ENCODE measurements around the gene BCKDHB.
A peak's percentile ranks its signal among the peaks of the same experiment; 100 is the strongest.

GRCh38 chr6:80181352-80182081 lies 75.0 kb downstream of the BCKDHB start:
- TF ChIP-seq CTCF (conservative IDR thresholded peaks at IDR 0.05; ENCODE audit: low read depth, low read length) (no peak), MXI1 (IDR thresholded peaks at IDR 0.05; ENCODE audit: borderline replicate concordance, low read depth, low read length) (no peak), POLR2A (IDR thresholded peaks at IDR 0.05; ENCODE audit: low read depth, low read length) (no peak), RCOR1 (IDR thresholded peaks at IDR 0.05; ENCODE audit: insufficient replicate concordance, low read length) (no peak), RAD21 (IDR thresholded peaks at IDR 0.05; ENCODE audit: low read length) (no peak), CEBPB (IDR thresholded peaks at IDR 0.05; ENCODE audit: low read depth, low read length) (peak; percentile 27; the same call in 1 of the 2 replicates)

Data from IMR-90 (cell line).